Measurements from ENCODE around the gene GVQW3.

Gene GVQW3

DNA sequence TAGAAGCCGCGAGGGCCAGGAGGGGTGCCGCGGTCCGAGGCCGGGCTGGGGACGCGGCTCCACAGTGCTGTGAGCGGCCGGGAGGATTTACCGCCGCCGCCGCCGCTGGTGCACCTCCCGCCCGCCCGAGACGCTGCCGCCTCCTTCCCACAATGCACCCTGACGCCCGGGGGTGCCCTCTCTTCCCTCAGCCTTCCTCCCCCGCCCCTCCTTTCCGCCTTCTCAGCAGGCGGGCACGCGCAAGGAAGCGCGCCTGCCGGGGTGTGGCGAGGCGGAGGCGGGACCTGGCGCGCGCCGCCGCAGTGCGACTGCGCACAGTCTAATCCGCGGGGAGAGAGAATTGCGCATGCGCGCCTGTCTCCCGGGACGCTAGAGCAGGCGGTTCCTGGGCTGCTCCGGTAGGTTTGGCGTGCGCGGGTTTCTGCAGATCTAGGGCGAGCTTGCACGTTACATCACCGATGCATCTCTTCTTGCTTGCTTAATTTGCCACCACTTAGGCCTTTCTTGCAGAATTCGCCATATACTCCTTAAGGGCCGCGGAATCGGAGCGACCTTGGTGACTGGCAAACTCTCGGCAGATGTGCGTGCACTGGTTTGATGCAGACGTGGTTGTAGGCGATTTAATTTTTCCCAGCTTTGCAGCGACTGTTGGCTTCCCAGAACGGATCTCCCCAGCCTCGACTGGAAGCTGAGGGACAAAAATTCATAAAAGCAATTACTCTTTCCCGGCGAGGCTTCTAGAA lies at the start of gene GVQW3, which contains the start of gene THAP12:
Gene GVQW3 (plus strand): TSS at position 347 of the 743 bp plus-strand sequence. CDS start 506 bp downstream, outside the sequence.
Gene THAP12 (minus strand): TSS at position 156 of the 743 bp plus-strand sequence. CDS start 296 bp downstream, outside the sequence.
- peak; percentile 96 for DNase-seq (ENCODE audit: low read depth)

GRCh38 chr11:76334826-76335389 lies 46.2 kb upstream of the GVQW3 start:
- DNase-seq (ENCODE audit: low read depth) = no peak

GRCh38 chr11:76335842-76336241 lies 45.3 kb upstream of the GVQW3 start:
- DNase-seq (ENCODE audit: low read depth) = no peak

- no peak for DNase-seq (ENCODE audit: low read depth)
These were observed 44.5 kb upstream of the GVQW3 start for GRCh38 chr11:76336597-76336996.

DNA sequence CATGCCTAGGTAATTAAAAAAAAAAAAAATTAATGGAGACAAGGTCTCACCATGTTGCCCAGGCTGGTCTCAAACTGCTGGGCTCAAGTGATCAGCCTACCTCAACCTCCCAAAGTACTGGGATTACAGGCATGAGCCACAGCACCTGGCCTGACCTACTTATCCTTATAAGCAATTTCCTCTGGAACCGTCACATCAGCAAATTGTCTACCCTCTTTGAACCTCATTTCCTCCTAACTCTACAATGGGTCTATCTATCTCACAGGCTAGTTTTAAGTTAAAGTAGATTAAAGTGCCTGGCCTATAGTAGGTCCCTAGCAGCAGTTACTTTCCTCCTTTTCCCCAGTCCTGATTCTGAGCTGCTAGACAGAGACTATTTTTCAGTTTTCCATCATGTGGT lies 43.7 kb upstream of the GVQW3 start:
- no peak for DNase-seq (ENCODE audit: low read depth)

DNA sequence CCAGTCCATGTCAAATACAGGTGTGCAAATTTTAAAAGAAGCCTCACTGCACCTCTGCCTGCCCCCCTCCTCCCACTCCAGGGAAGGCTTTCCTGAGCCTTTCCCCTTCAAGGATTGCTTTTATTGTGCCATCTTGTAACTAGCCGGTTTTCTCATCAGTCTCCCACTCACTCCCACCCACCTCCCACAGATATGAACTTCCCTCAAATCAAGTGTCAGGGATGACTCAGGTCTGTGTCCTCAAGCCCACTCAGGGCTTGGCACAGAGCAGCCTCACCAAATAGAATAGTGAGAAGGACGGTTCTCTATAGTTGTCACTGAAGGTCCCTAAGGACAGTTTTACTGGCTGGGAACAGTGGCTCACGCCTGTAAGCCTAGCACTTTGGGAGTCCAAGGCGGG lies 43.2 kb upstream of the GVQW3 start:
- no peak for DNase-seq (ENCODE audit: low read depth)

GRCh38 chr11:76339221-76339620 lies 41.9 kb upstream of the GVQW3 start:
- DNase-seq (ENCODE audit: low read depth) = no peak

- DNase-seq (ENCODE audit: low read depth) = no peak
These were observed 33.7 kb upstream of the GVQW3 start for GRCh38 chr11:76347466-76347865.

DNA sequence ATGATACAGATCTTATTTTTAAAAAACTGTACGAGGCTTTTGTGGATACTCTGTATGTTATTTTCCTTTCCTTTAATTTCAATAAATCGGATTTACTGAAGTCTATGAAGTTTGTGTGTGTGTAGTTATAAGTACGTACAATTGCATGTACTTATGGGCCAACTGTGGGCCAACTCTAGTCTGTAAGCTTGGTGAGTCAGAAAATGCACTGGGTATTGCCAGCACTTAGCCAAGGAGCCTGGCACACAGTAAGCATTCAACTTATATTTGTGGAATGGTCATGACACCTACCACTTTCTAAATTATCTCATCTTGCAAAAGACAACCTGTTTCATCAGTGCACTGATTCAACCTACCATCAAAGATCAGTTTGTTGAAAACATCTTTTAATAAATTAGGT lies 32.8 kb upstream of the GVQW3 start:
- no peak for DNase-seq (ENCODE audit: low read depth)

DNA sequence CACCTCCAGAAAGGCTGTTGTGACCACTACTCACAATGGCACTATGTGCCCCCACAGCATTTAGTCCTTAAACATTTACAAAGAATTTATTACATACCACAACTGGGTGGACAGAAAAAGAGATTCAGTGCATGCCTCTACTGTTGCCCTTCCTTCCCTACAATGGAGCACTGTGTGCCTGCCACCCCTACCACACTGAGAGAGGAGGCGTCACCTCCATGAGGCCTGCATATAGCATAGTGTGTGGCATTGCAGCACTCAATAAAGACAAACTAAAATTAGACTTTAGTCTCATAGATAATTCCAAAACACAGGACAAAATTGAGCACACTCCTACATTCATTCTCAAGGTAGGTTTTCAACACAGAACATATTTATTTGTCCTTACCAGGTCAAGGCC lies 26.0 kb upstream of the GVQW3 start:
- DNase-seq (ENCODE audit: low read depth) = no peak

DNA sequence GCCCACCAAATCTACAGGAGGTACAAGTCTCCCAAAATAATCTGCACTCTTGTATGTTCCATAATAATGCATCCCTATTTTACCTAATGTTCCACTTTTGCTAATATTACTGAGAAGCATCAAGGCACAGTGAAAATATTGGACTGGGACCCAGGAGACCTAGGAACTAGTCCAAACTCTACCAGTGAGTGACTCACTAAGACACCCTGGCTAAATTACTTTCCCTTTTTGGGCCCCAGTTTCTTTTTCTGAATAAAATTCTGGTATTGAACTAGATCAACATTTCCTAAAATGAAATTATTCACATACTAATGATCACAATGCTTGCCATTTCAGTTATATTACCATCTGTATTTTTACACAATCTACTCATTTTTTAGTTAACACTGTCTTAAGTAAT lies 19.7 kb upstream of the GVQW3 start:
- no peak for DNase-seq (ENCODE audit: low read depth)

DNA sequence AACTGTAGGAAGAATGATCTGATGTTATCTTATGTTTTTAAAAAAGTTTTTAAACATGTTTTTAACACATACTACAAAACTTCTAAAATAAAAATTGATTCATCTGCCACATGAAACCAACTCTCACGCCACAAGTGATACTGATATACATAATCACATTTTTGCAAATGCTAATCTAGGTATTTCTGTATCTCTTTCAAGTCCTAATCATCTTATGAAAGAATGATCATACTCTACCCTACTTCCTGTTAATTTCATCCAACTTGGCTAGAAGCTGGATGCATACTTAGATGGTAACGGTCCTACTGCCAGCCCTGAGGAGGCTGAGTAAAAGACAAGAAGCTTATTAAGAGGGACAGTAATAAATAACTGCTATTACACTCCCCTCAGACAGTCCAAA lies 19.3 kb upstream of the GVQW3 start:
- DNase-seq (ENCODE audit: low read depth) = no peak

DNA sequence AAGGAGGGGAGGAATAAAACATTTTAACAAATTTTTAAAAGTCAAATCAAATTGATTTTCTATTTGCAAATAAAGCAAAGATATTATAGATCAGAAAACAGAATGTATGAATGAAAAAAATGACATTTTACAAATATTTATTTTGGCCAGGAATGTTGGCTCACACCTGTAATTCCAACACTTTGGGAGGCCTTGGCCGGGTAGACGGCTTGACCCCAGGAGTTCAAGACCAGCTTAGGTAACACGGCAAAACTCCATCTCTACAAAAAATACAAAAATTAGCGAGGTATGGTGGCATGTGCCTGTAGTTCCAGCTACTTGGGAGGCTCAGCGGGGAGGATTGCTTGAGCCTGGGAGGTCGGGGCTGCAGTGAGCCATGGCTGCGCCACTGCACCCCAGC lies 18.4 kb upstream of the GVQW3 start:
- no peak for DNase-seq (ENCODE audit: low read depth)

DNA sequence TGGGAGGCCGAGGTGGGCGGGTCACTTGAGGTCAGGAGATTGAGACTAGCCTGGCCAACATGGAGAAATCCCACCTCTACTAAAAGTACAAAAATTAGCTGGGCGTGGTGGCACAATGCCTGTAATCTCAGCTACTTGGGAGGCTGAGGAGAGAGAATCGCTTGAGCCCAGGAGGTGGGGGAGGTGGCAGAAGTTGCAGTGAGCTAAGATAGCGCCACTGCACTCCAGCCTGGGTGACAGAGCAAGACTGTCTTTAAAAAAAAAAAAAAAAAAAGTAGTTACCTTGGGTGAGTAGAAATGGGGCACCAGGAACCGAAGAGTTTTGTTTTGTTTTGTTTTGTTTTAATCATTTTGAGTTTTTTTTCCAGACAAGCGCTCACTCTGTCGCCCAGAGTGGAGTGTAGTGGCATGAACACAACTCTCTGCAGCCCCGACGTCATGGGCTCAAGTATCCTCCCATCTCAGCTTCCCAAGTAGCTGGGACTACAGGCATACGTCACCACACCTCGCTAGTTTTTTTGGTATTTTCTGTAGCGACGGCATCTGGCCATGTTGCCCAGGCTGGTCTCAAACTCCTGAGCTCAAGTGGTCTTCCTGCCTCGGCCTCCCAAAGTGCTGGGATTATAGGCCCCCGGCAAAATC lies 16.0 kb upstream of the GVQW3 start:
- DNase-seq (ENCODE audit: low read depth) = no peak

- no peak for DNase-seq (ENCODE audit: low read depth)
These were observed 12.6 kb upstream of the GVQW3 start for GRCh38 chr11:76368490-76368889.

- DNase-seq (ENCODE audit: low read depth) = no peak
These were observed 11.7 kb upstream of the GVQW3 start for GRCh38 chr11:76369406-76369805.

GRCh38 chr11:76371170-76371569 lies 10.0 kb upstream of the GVQW3 start:
- peak; percentile 13 for DNase-seq (ENCODE audit: low read depth)

GRCh38 chr11:76376746-76377558 lies 4.2 kb upstream of the GVQW3 start:
- DNase-seq (ENCODE audit: low read depth) = no peak

- DNase-seq (ENCODE audit: low read depth) = no peak
These were observed 1.3 kb upstream of the GVQW3 start for GRCh38 chr11:76379807-76380158.

GRCh38 chr11:76380159-76380976 lies 755 bp upstream of the GVQW3 start:
- peak; percentile 34 for DNase-seq (ENCODE audit: low read depth)

DNA sequence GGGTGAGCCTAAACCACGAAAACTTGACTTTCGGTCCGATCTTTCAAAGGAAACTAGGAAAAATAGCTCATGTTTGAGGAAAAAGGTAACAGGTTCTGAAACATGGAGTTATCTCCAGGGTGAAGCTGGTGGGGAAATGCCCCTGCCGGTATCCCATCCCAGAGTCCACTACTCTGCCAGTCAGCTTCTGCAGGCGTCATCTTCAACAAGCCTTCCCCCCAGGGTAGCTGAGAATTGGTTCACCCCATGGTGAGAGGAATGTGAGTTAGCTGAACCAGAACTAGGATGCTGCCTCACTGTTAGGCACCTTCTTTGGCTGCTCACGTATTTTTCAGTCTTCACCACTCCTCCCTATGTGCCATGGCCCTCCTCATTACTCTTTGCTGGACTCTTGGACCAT lies 1.1 kb downstream of the GVQW3 start:
- no peak for DNase-seq (ENCODE audit: low read depth)

- DNase-seq (ENCODE audit: low read depth) = no peak
These were observed 4.8 kb downstream of the GVQW3 start for GRCh38 chr11:76385903-76386302.
